ENCODE data around the gene RHOU.
A peak's percentile ranks its signal among the peaks of the same experiment; 100 is the strongest.
"Not testable (repeated sequence)": the region's sequence is repeated elsewhere in the genome, so short reads cannot be mapped to it uniquely, and the experiment has no call there.

The RHOU gene
- 12.0 to 17.6 reads per million in 2 donors for total RNA-seq

DNA sequence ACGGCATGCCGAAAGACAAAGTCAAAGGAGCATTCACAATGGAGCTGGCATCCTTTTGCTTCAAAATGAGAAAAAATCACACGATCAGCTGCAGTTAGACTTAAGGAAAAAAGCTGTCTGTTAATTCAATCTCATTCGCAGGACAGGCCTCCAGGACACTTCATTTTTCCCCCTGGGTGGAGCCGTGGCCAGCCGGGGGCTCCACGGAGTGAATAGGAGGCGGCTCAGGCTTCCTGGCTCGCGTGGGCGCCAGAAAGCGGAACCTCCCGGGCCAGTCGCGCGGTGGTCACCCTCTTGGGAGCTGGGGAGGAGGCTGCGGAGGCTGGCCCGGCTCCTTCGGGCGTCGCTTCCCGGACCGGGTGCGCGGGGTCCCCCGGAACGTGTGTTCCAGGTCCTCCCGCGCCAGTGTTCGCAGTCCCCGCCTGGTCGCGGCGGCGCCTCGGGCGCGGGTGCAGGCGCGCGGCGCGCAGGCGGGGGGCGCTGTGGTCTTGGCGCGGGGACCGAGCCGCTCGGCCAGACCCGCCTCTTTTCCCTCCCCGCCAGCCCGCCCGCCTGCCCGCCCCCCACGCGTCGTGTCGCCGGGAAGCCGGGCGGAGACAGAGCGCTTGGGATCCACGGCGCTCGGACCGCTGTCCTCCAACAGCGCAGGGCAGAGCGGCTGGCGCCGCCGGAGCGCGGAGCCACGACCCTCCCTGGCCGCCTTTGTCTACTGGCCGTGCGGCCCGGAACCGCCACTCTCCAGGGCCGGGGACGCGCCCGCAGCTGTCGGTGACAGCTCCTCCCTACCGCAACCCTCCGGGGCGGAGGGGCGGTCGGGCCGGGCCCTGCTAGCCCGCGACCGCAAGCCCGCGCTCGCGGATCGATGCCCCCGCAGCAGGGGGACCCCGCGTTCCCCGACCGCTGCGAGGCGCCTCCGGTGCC lies at the start of gene RHOU:
TSS of gene RHOU (plus strand) at position 599 of the 921 bp plus-strand sequence. CDS start at position 863, 264 bp downstream.
- DNase-seq, result peak; percentile 56

DNA sequence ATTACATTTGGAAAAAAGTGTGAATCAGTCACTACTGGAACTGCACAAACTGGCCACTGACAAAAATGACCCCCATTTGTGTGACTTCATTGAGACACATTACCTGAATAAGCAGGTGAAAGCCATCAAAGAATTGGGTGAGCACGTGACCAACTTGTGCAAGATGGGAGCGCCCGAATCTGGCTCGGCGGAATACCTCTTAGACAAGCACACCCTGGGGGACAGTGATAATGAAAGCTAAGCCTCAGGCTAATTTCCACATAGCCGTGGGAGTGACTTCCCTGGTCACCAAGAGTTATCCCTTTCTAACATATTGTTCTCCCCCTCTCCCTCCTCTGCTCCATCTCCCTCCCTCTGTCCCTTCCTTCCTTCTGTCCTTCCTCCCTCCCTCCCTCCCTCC lies 47.7 kb upstream of the RHOU start:
- no peak for DNase-seq

DNA sequence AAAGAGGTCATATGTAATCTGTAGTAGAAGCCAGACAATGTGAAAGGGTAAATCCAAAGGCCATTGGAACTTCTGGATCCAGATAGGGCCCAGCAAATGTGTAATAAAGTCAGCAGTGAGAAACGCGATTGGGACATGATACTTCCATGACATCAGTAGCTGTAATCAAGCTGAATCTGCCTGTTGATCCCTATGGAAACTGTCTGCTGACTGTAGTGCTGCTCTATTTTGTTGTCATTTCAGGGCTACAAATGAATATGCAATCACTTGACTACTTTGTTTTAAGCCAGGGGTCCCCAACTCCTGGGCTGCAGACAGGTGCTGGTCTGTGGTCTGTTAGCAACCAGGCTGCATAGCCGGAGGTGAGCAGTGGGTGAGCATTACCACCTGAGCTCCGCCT lies 46.0 kb upstream of the RHOU start:
- DNase-seq, result no peak

DNA sequence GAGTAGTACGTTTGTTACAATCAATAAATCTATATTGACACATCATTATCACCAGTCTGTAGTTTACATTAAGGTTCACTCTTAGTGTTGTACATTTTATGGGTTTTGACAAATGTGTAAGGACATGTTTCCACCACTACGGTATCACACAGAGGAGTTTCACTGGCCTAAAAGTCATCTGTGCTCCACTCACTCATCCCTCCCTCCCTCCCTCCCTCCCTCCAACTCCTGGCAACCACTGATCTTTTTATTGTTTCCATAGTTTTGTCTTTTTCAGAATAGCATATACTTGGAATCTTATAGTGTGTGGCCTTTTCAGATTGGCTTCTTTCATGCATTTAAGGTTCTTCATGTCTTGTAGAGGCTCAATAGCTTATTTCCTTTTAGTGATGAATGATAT lies 44.1 kb upstream of the RHOU start:
- DNase-seq, result no peak

DNA sequence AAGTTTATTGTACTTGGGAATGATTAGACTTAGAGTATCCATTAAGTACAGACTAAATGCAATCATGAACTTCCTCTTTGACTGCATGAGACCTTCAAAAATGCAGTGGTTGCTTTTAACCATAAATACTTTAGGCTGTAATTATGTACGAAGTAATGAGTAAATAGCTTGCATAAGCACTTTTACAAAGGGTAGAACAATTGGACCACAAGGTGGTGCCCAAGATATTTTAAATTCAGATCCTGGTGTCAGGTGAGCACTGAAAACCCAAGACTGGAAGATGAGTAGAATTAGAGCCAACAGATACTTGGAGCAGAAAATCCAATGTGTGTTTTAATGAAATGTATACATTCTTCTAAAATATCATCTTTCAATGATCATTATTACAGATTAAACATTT lies 43.4 kb upstream of the RHOU start:
- no peak for DNase-seq

DNA sequence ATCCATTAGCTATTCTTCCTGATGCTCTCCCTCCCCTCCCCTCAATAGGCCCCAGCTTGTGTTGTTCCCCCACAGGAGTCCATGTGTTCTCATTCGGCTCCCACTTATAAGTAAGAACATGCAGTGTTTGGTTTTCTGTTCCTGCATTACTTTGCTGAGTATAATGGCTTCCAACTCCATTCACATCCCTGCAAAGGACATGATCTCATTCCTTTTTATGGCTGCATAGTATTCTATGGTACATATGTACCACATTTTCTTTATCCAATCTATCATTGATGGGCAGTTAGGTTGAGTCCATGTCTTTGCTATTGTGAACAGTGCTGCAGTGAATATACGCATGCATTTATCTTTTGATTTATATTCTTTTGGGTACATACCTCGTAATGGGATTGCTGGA lies 40.8 kb upstream of the RHOU start:
- not testable (repeated sequence) for DNase-seq

DNA sequence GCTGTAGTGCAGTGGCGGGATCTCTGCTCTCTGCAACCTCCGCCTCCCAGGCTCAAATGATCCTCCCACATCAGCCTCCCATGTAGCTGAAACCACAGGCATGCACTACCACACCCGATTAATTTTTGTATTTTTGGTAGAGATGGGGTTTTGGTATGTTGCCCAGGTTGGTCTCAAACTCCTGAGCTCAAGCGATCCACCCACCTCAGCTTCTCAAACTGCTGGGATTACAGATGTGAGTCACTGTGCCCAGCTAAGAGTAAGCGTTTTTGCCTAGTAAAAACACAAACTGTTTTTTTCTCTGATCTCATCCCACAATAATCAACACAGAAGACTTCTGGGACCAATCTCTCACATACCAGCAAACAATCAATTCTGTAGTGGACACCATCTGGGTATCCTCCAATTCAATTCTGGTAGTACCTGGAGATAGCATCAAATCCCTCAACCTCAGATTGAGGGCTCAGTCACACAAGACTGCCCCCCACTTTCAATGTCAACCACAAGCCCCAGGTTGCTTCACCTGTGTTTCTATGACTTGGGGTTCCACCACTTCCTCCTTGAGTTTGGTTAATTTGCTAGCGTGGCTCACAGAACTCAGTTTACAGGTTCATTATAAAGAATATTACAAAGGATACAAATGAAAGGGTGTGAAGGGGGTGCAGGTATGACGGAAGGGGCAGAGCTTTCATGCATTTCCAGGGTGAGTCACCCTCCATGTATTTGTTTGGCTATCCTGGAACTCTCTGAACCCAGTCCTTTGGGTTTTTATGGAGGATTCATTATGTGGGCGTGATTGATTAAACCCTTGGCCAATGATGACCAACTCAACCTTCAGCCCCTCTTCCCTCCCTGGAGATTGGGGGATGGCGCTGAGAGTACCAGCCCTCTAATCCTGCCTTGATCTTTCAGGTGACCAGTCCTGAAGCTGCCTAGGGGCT lies 40.0 kb upstream of the RHOU start:
- DNase-seq, result no peak

DNA sequence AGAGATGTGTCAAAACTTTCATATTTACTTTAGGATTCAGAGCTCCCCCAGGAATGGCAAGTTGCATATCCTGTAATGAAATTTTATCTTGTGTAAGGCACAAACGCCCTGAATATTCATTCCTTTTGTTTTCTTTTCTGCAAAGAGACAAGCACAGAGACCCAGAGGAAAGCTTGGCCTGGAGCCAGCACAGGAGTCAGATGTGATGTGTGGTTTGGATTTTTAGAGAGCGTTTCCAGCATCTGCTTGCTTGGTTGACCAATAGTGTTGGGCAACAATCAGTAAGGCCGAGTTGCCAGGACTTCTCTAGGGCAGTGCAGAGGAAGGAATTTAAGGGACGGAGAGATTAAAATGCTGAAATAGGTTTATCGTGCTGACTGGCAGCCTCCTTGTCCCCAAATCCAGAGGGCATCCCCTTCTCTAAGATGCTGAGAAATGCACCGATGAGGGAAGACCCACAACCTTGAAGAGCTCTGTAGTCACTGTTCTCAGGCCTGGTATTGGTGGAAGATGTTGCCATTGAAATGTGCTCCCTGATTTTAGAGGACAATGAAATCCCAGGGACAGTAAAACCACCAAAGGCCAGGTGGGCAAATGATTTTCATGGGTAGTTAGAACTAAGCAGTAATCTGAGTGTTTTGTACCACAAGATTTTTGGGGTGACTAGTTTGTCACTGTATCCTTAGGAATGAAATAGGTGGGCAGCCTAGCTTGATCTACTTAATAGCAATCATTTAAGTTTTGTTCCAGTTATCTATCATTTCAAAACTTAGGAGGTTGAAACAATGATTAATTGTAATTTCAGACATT lies 37.9 kb upstream of the RHOU start:
- no peak for DNase-seq

DNA sequence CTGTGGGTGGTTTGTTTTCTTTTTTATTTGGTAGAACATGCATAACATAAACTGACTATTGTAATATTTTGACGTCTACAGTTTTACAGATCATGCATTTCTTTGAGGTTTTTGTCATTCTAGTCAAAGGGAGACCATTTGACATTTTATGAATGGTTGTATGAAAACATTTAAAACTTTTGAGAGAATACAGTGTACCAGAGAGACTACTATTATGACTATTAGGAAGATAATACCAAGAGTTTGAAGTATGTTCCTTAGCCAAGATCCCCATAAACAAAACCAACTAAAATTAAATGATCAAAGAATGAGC lies 37.3 kb upstream of the RHOU start:
- DNase-seq, result no peak

DNA sequence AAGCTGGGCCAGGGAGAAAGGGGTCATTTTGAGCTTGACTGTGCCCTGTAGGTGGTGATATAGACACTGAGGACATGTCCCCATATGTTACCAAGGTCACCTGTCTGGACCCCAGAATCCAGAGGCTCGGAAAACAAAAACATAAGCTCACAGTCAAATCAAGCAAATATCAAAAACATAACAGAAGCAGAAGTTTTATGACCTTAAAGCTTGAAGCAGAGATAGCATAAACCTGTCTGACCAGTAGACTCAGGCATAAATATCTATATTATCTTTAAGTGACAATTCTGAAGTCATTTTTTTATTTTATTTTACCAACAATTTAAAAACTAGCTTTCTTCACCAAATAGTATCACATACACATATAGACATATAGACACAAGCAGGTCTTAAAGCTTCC lies 32.8 kb upstream of the RHOU start:
- DNase-seq, result no peak

DNA sequence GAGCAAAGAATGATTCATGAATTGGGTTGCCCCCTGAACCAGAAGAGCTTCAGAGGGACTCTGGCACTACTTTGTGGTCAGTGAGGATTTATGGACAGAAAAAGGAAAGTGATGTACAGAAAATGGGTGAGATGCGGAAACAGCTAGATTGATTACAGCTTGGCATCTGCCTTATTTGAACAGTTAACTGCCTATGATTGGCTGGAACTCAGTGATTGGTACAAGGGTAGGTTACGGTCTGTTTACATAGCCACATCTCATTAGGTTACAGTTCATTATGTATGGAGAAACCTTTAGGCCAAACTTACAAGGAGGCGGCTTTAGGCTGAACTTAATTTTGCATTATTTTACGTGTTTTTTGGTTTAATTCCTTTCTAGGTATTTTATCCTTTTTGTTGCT lies 29.0 kb upstream of the RHOU start:
- no peak for DNase-seq

DNA sequence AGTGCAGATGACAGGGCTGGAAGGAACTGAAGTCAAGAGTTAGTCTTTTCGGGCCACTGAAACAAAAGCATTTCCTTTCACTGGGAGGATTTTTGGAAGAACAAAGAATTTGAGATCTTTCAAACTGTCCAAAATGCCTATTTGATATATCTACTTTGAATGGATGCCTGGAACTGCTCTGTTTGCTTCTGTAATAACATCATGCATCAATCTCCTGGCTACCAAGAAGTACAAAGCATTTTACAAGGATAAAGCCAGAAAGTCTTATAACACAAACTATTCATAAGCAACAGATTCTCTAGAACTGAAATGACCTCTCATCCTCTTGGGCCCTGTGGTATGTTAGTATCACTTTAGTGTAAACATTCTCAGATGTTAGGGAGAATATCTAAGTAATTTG lies 18.2 kb upstream of the RHOU start:
- no peak for DNase-seq

DNA sequence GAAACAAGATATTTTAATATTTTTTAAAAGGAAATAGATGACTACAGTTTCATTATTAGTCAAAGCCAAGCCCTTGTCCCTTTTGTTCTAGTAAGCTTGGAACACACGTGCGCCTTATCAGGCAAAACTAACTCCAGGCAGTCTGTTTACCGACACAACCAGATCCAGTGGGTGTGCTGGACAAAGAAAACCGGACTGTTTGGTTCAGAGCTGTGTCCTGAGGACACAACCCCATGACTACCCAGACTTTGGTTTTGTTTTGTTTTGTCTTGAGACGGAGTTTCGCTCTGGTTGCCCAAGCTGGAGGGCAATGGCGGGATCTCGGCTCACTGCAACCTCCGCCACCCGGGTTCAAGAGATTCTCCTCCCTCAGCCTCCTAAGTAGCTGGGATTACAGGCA lies 13.9 kb upstream of the RHOU start:
- DNase-seq, result no peak

DNA sequence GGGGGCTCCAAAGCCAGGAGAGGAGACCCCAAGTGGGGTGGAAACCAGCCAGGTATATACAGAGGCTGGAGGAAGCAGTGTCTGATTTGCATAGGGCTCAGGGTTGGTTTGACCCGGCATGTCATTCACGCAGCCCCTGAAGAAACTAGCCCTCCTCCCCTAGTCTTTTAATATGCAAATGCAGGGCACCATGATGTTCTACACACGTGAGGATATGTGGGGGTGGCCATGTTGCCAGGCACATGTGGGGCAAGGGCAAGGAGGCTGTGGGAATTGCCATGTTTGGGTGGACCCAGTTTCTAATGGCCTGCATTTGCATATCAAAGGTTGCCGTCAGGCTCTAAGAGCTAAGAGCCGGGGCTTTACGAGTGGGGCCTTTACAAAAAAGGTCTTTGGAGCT lies 12.0 kb upstream of the RHOU start:
- DNase-seq, result no peak

DNA sequence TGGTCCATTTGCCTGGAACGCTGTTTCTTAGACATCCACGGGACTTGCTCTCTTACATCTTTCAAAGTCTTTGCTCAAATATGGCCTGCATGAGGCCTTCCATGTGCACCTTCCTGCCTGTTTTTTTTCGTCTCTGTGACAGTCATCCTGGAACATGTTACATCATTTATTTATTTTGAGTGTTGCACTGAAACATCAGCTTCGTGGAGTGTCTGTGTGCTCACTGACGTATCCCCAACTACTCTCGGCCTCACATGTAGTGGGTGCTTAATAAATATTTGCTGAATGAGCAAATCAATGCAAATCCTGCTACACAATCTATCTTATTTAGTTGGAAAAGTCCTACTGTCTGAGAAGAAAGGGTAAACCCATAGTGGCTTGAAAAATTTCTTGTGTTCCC lies 11.4 kb upstream of the RHOU start:
- DNase-seq, result no peak

DNA sequence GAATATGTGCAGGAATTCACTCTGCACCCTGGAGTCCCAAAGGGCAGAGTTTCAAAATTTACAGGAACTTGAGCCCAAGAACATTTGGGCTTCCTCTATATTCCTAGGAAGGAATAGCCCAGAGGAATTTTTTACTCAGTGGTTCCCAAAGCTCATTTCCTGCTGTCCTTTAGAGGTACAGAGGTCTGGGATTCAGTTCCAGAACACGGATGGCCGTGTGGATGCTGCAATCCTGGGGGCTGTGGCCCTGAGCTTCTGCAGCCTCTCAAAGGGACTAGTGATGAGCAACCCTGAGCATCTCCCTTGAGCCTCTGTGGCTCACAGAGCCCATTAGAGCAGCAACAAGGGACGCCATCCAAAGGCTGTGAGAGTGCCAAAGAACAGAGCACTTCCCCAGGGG lies 10.1 kb upstream of the RHOU start:
- DNase-seq, result no peak

DNA sequence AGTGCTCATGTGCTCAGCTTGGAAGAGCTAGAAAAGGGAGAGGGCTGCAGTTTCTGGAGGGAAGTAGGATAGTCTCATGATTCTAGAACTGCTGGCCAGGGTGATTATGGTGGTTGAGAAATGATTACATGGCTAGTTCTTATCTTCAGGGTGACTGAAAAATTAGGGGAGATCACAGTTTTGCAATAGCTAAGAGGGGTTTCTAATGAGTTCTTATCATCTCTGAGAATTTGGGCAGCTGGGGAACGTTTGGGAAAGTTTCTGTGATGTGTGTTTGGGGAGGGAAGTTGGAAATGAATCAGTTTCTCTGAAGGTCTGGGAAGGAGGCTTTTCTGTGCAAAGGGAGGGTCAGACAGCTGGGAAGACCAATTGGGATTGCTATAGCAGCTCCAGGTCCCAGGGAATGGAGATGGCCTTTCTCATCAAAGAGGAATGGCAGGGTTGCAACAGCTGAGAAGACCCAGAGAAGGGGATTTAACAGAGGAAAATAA lies 7.6 kb upstream of the RHOU start:
- DNase-seq, result no peak

DNA sequence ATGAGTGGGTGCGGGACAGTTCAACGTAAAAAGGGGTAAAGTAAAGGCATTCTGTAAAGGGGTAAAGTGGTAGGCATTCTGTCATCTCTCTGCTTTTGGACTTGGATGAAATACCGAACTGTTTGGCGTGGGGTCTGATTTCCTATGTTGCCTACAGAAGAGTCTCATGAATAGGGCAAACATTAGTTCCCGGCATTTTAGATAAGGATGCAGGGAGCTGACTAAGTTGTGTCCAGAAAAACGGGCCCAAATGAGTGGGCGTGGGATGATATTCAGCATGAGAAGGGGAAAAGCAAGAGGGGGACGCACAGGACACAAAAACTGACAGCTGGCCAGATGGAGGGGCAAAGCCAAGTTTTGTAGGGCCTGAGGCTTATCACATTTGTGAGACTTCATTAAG lies 2.9 kb upstream of the RHOU start:
- DNase-seq, result no peak

DNA sequence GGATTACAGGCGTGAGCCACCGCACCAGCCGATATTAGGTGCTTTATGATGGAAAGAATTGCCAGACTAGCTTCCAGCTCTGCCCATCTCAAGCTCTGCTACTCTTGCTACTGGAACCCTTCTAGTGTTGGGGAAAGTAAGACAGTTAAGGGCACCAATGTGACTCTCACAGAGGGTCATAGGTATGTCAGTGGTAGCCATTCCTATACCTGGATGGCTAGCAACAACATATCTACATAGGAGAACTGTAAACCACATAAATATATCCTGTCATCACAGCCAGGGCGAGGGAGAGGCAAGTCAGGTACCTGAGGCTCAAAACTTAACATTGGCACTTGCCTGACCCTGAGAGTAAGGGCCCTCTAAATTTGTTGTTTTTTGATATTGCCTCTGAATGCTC lies 1.7 kb upstream of the RHOU start:
- DNase-seq, result no peak

DNA sequence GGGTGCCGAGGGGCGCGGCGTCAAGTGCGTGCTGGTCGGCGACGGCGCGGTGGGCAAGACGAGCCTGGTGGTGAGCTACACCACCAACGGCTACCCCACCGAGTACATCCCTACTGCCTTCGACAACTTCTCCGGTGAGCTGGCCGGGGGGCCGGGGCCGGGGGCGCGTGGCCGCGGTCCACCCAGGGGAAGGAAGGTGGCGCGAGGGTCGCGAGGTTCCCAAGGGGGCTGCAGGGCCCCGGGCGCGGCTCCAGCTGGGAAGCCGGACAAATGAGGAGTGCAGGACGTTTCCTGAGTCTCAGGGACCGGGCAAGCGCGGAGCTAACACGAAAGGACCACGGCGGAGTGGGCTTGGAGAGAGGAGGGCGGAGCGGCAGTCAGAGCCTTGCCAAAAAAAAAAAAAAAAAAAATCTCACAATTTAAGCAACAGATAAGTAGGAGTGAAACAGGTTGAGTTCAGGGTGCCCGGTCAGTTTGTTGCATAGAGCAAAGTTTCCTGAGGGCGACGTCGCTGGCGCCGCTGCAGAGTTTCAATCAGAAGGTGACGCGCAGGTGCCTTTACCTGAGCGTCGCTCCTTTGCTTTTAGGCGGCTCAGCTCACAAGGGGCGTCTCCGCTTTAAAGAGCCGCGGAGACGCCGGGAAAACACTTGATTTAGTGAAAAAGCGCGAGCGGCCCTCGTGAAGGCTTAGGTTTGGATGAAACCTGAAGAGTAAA lies 750 bp downstream of the RHOU start:
- no peak for DNase-seq

DNA sequence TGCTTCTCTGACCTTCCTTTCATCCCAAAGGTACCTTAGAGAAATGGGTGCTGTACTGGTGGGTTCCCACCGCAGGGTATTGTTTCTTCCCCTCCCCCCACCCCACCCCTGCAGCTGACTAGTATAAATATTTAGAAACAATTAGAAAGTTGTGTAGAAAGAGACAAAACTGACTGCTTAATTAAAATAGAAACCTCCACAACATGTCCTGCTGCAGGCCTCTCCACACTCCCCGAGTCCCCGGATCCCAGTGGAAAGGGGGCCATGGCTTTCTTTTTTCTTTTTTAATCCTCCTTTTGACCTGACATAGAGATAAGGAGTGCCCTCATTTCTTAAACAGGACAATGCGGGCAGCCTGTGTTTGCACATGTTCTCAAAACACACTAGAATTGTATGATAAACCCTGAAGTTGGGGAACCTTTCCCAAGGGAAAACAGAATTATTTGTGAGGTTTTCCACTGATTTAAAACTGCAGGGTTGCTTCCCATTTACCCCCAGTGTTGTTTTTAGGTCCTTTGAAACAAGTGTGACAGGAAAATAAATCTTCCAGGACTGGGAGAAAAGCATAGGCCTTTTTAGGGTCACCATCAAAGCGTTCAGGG lies 1.7 kb downstream of the RHOU start:
- no peak for DNase-seq

DNA sequence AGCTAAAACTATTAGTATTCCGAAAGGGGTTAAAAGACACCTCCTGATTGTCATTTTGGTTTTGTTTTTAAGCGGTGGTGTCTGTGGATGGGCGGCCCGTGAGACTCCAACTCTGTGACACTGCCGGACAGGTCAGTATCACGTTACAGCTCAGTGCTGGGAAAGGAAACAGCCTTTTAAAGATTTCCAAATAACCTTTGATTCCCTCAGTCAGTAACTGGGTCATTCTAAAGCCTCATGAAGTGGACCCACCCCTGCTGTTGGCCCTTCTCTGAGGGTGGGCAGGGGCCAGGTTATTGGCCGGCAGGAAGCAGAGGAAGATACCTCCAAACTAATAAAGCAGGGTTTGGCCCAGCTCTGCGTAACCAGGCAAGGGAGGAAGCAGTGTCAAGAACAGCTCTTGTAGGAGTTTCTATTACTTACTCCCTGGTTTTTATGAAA lies 2.3 kb downstream of the RHOU start:
- no peak for DNase-seq
